Fibroblast of lung (primary cell): ENCODE data around the gene VAV2.

Source experiments
- EZH2 ChIP-seq: IDR thresholded peaks from 2 replicates; pipeline ENCODE4 v1.5.1; 2012; ENCODE audit warnings: low read length, control low read depth, mild to moderate bottlenecking; ENCODE audit errors: missing control alignments
- TF ChIP-seq, protein P1 (sequence below), 2 donors: IDR thresholded peaks in 1 of 2; conservative IDR thresholded peaks in 1 of 2; 1 replicate in 1 of 2; 2 replicates in 1 of 2; pipeline ENCODE4 v1.5.1; 2011 to 2012; ENCODE audit warnings: low read length in 2 of 2, control low read depth in 1 of 2, inconsistent platforms in 1 of 2, low read depth in 1 of 2, mild to moderate bottlenecking in 1 of 2

- TF ChIP-seq, protein P1, sequence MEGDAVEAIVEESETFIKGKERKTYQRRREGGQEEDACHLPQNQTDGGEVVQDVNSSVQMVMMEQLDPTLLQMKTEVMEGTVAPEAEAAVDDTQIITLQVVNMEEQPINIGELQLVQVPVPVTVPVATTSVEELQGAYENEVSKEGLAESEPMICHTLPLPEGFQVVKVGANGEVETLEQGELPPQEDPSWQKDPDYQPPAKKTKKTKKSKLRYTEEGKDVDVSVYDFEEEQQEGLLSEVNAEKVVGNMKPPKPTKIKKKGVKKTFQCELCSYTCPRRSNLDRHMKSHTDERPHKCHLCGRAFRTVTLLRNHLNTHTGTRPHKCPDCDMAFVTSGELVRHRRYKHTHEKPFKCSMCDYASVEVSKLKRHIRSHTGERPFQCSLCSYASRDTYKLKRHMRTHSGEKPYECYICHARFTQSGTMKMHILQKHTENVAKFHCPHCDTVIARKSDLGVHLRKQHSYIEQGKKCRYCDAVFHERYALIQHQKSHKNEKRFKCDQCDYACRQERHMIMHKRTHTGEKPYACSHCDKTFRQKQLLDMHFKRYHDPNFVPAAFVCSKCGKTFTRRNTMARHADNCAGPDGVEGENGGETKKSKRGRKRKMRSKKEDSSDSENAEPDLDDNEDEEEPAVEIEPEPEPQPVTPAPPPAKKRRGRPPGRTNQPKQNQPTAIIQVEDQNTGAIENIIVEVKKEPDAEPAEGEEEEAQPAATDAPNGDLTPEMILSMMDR (conservative IDR thresholded peaks at IDR 0.05 in 1 of 2, IDR thresholded peaks at IDR 0.05 in 1 of 2; ENCODE audit: low read depth in 1 of 2, low read length in 2 of 2) = no peak
- TF ChIP-seq EZH2 = no peak
Observed at GRCh38 chr9:134040781-134041648, 48.9 kb upstream of the VAV2 start.
